GM21423 (cell line): Measurements from ENCODE around the gene P2RY11.

Source experiments
- ATAC-seq: cut with Tn5 transposase; IDR thresholded peaks from one replicate; pipeline ENCODE4 v1.9.1; 2021; ENCODE audit warnings: mild to moderate bottlenecking, moderate library complexity; ENCODE audit not compliant: unreplicated experiment

The P2RY11 gene

GRCh38 chr19:10112895-10113591, 1.6 kb downstream of the P2RY11 start:
- ATAC-seq = no peak

DNA sequence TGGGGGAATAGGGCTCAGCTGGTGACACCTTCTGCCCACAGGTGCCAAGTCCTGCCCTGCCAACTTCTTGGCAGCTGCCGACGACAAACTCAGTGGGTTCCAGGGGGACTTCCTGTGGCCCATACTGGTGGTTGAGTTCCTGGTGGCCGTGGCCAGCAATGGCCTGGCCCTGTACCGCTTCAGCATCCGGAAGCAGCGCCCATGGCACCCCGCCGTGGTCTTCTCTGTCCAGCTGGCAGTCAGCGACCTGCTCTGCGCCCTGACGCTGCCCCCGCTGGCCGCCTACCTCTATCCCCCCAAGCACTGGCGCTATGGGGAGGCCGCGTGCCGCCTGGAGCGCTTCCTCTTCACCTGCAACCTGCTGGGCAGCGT, 2.1 kb downstream of the P2RY11 start:
- no peak for ATAC-seq

DNA sequence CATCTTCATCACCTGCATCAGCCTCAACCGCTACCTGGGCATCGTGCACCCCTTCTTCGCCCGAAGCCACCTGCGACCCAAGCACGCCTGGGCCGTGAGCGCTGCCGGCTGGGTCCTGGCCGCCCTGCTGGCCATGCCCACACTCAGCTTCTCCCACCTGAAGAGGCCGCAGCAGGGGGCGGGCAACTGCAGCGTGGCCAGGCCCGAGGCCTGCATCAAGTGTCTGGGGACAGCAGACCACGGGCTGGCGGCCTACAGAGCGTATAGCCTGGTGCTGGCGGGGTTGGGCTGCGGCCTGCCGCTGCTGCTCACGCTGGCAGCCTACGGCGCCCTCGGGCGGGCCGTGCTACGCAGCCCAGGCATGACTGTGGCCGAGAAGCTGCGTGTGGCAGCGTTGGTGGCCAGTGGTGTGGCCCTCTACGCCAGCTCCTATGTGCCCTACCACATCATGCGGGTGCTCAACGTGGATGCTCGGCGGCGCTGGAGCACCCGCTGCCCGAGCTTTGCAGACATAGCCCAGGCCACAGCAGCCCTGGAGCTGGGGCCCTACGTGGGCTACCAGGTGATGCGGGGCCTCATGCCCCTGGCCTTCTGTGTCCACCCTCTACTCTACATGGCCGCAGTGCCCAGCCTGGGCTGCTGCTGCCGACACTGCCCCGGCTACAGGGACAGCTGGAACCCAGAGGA, 2.6 kb downstream of the P2RY11 start:
- no peak for ATAC-seq

DNA sequence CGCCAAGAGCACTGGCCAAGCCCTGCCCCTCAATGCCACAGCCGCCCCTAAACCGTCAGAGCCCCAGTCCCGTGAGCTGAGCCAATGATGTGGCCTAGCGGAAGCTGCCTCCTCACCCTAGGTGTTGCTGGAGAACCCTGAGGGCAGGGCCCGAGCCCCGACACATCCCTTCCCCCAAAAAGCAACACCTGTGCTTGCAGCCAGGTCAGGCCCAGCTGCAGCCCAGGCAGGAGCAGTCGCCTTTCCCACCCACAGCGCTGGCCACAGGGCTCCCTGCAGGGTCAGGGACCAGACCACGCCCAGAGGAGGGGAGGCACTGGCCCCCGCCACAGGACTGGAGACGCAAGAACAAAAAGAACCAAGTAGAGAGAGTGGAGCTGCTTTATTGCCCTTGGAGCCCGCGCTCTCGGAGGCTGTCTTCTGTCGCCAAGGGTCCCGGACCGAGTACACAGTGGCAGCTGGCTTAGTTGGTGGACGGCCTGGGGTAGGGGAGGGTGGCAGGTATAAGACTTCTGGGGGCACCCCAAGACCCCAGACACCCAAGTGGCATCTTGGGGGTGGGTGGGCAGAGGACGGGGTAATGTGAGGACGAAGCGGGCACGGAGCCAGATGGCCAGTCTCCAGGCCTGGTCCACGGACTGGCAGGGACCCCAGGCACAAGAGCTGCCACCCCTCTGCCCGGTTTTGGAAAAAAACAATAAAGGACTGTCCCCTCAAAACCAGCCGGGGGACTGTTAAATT, 3.3 kb downstream of the P2RY11 start:
- no peak for ATAC-seq

DNA sequence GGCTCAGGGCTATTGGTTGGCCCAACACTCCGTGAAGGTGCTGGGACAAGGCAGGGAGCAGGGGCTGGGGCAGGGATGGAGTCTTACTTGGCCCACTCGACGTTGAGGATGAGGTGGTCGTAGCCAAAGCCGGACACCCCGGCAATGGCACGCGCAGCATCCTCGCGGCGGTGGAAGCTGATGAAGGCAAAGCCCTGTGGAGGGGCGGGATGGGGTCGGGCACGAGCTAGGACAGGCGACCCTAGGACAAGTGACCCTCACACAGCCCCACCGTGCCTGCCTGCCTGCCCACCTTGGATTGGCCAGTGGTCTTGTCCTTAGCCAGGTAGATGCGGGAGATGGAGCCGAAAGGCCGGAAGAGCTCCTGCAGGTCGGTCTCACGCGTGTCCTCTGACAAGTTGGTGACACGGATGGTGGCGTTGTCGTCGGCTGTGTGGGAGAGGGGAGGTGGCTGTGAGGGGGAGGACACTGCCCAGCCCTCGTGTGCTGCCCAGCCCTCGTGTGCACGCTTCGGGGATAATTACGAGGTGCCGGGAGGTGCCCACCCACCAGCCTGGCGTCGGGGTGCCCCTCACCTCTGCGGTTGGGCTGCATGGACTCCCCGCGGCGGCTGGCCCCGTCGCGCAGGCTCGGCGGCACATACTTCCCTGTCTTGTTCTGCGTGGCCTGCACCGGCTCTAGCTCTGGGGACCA, 4.0 kb downstream of the P2RY11 start:
- ATAC-seq = no peak

- ATAC-seq = no peak
These were observed 4.8 kb downstream of the P2RY11 start for GRCh38 chr19:10116085-10116865.

- ATAC-seq = no peak
These were observed 5.5 kb downstream of the P2RY11 start for GRCh38 chr19:10116866-10117616.

DNA sequence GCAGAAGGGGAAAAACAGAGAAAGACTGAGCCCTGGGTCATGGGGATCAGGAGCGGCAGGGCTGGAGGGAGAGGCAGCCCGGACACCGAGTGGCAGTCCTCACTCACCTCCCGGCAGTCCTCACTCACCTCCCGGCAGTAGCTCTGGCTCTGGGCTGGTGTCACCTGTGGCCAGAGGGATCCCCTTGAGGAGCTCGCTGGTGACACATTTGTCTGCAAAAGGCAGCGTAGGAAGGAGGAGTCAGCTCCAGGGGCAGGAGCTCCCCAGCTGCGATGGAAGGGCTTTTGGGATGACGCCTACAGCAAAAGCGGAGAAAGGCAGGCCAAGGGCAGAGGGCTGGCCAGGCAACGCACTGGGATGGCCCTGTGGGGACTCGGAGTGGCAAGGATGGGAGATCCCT, 7.5 kb downstream of the P2RY11 start:
- no peak for ATAC-seq

- no peak for ATAC-seq
These were observed 9.2 kb downstream of the P2RY11 start for GRCh38 chr19:10120538-10121189.

DNA sequence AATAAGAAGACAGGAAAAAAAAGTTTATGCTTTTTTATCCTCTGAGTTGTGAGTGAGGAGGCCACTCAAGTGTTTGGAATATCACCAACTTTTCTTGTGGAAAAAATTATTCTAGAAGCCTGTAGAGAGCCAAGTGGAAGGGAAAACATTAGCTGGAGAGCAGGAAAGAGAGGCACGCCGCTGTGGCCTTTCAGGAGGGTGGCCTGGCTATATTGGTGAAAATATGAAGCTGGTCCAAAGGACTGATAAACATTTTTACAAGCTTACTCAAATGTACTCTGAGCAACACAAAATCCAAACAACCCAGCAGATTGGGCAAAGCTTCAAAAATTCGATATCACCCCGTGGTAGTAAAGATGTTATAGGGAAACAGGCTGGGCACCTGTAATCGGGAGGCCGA, 10.6 kb downstream of the P2RY11 start:
- ATAC-seq = no peak

DNA sequence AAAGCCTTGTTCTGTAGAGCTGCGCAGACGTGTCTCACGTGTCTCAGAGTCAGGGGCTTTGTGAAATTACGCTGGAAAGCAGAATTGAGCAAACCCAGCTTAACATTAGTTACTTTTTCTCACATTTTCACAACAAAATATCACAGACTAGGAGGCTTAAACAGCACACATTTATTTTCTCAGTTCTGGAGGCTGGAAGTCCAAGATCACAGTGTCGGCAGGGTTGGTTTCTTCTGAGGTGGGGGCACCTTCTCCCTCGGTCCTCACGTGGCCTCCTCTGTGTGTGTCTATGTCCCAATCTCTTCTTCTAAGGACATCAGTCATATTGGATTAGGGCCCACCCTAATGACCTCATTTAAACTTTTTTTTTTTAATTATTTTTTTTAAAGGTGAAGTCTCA, 12.9 kb downstream of the P2RY11 start:
- ATAC-seq = no peak

GRCh38 chr19:10126213-10126639, 14.7 kb downstream of the P2RY11 start:
- no peak for ATAC-seq

GRCh38 chr19:10132905-10133304, 21.4 kb downstream of the P2RY11 start:
- ATAC-seq = no peak

DNA sequence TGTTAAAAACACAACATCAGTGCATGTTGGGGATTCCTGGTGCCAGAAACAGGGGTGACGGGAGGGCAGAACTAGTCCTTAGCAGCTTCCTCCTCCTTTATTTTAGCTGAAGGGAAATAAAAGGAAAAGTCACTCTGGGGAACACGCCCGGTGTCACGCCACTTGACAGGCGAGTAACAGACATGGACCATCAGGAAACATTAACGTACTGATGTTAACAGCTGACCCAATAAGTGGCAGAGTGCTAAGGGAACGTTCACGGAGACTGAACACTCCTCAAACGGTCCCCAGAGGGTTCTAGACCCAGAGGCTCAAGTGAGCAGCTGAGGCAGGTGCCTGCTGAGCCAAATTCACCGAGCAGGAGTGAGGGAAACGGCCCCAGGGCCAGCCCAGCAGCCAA, 22.1 kb downstream of the P2RY11 start:
- no peak for ATAC-seq

- no peak for ATAC-seq
These were observed 22.5 kb downstream of the P2RY11 start for GRCh38 chr19:10134040-10134439.

- no peak for ATAC-seq
These were observed 24.2 kb downstream of the P2RY11 start for GRCh38 chr19:10135551-10136334.

GRCh38 chr19:10136936-10137335, 25.4 kb downstream of the P2RY11 start:
- no peak for ATAC-seq
